Effector memory CD8-positive, alpha-beta T cell (primary cell): ENCODE measurements around the gene ASTN1.
"Not testable (repeated sequence)": the region's sequence is repeated elsewhere in the genome, so short reads cannot be mapped to it uniquely, and the experiment has no call there.

Experiments
- ATAC-seq: fragments of 150-1000 bp; cut with Tn5 transposase; replicated peaks from 2 replicates; pipeline ENCODE4 v1.10.0; 2021; ENCODE audit warnings: mild to moderate bottlenecking, moderate library complexity
- DNase-seq, 3 experiments: peaks; one replicate each; pipeline ENCODE4 v3.0.0; 2021
- H3K27ac Mint-ChIP-seq, 2 donors: one replicate each; pipeline ENCODE4 v1.8.0; 2022; ENCODE audit warnings: mild to moderate bottlenecking in 2 of 2, mixed read lengths in 2 of 2, moderate library complexity in 2 of 2
- H3K27me3 Mint-ChIP-seq, 2 donors: one replicate each; pipeline ENCODE4 v1.8.0; 2022; ENCODE audit warnings: mixed read lengths in 2 of 2
- H3K36me3 Mint-ChIP-seq: one replicate; pipeline ENCODE4 v1.8.0; 2022; ENCODE audit warnings: mild to moderate bottlenecking, moderate library complexity, mixed read lengths; ENCODE audit not compliant: insufficient read depth
- H3K4me1 Mint-ChIP-seq, 2 donors: one replicate each; pipeline ENCODE4 v1.8.0; 2022; ENCODE audit warnings: low read depth in 2 of 2, mixed read lengths in 2 of 2
- H3K4me3 Mint-ChIP-seq, 2 donors: one replicate each; pipeline ENCODE4 v1.8.0; 2022; ENCODE audit warnings: mild to moderate bottlenecking in 2 of 2, mixed read lengths in 2 of 2, moderate library complexity in 2 of 2
- H3K9me3 Mint-ChIP-seq, 2 donors: one replicate each; pipeline ENCODE4 v1.8.0; 2022; ENCODE audit warnings: mixed read lengths in 2 of 2

Gene ASTN1

GRCh38 chr1:177074811-177075210 is 89.7 kb downstream of the ASTN1 start:
- not testable (repeated sequence) for H3K27me3 Mint-ChIP-seq, H3K36me3 Mint-ChIP-seq, H3K4me3 Mint-ChIP-seq, H3K27ac Mint-ChIP-seq, H3K4me1 Mint-ChIP-seq, DNase-seq, ATAC-seq, H3K9me3 Mint-ChIP-seq

GRCh38 chr1:177069490-177069889 is 95.0 kb downstream of the ASTN1 start:
- no peak for ATAC-seq
- no peak overlapping the region for H3K4me3 Mint-ChIP-seq
- no peak overlapping the region for H3K27ac Mint-ChIP-seq
- peaks cover 0 to 4% of the 10 kb centered on the region in 2 donors for H3K9me3 Mint-ChIP-seq
- no peaks in the 10 kb centered on the region for H3K36me3 Mint-ChIP-seq
- DNase-seq = no peak
- H3K27me3 Mint-ChIP-seq = no peaks in the 10 kb centered on the region
- no peaks in the 10 kb centered on the region for H3K4me1 Mint-ChIP-seq

GRCh38 chr1:177067752-177068410 is 96.6 kb downstream of the ASTN1 start:
- no peak overlapping the region for H3K27ac Mint-ChIP-seq
- no peak for ATAC-seq
- H3K4me1 Mint-ChIP-seq = no peaks in the 10 kb centered on the region
- peaks cover 5% of the 10 kb centered on the region in 2 donors for H3K9me3 Mint-ChIP-seq
- DNase-seq = no peak
- no peaks in the 10 kb centered on the region for H3K36me3 Mint-ChIP-seq
- H3K4me3 Mint-ChIP-seq = no peak overlapping the region
- H3K27me3 Mint-ChIP-seq = no peaks in the 10 kb centered on the region

- DNase-seq (no peak), ATAC-seq (no peak)
- Mint-ChIP-seq H3K4me1 (no peaks in the 10 kb centered on the region), H3K27ac (no peak overlapping the region), H3K27me3 (no peaks in the 10 kb centered on the region), H3K9me3 (peaks cover 3 to 5% of the 10 kb centered on the region in 2 donors), H3K4me3 (no peak overlapping the region), H3K36me3 (no peaks in the 10 kb centered on the region)
These were observed 99.1 kb downstream of the ASTN1 start for GRCh38 chr1:177065430-177065829.

- Mint-ChIP-seq H3K27me3 (no peaks in the 10 kb centered on the region), H3K4me3 (no peak overlapping the region), H3K27ac (no peak overlapping the region), H3K36me3 (no peaks in the 10 kb centered on the region), H3K4me1 (no peaks in the 10 kb centered on the region), H3K9me3 (peaks cover 3 to 11% of the 10 kb centered on the region in 2 donors)
- DNase-seq (no peak), ATAC-seq (no peak)
These were observed 100.9 kb downstream of the ASTN1 start for GRCh38 chr1:177063648-177064047.

GRCh38 chr1:177054542-177054941 is 110.0 kb downstream of the ASTN1 start:
- Mint-ChIP-seq H3K27ac (no peak overlapping the region), H3K4me1 (no peaks in the 10 kb centered on the region), H3K36me3 (no peaks in the 10 kb centered on the region), H3K27me3 (no peaks in the 10 kb centered on the region), H3K9me3 (peaks cover 6 to 9% of the 10 kb centered on the region in 2 donors), H3K4me3 (no peak overlapping the region)
- DNase-seq = no peak
- ATAC-seq = no peak

- ATAC-seq = no peak
- H3K4me1 Mint-ChIP-seq = no peaks in the 10 kb centered on the region
These were observed 110.9 kb downstream of the ASTN1 start for GRCh38 chr1:177053648-177054047.

GRCh38 chr1:177048314-177049069 is 116.0 kb downstream of the ASTN1 start:
- no peaks in the 10 kb centered on the region for H3K4me1 Mint-ChIP-seq
- no peaks in the 10 kb centered on the region for H3K36me3 Mint-ChIP-seq
- H3K27ac Mint-ChIP-seq = no peak overlapping the region
- no peak for ATAC-seq
- no peak for DNase-seq
- H3K9me3 Mint-ChIP-seq = peaks cover 5 to 16% of the 10 kb centered on the region in 2 donors
- no peak overlapping the region for H3K4me3 Mint-ChIP-seq
- no peaks in the 10 kb centered on the region for H3K27me3 Mint-ChIP-seq

More at GRCh38 chr1:177053648-177054047, 110.9 kb downstream of the ASTN1 start:
- no peak overlapping the region for H3K27ac Mint-ChIP-seq
- no peaks in the 10 kb centered on the region for H3K36me3 Mint-ChIP-seq
- peaks cover 0 to 9% of the 10 kb centered on the region in 2 donors for H3K9me3 Mint-ChIP-seq
- no peak for DNase-seq
- H3K4me3 Mint-ChIP-seq = no peak overlapping the region
- no peaks in the 10 kb centered on the region for H3K27me3 Mint-ChIP-seq

- no peaks in the 10 kb centered on the region for H3K36me3 Mint-ChIP-seq
These were observed 119.4 kb downstream of the ASTN1 start for GRCh38 chr1:177045151-177045550.

GRCh38 chr1:177044390-177044789 is 120.1 kb downstream of the ASTN1 start:
- Mint-ChIP-seq H3K27ac (no peak overlapping the region), H3K27me3 (no peaks in the 10 kb centered on the region), H3K36me3 (no peaks in the 10 kb centered on the region), H3K9me3 (peaks cover 3 to 16% of the 10 kb centered on the region in 2 donors), H3K4me1 (no peaks in the 10 kb centered on the region), H3K4me3 (no peak overlapping the region)
- no peak for ATAC-seq
- DNase-seq = no peak

More at GRCh38 chr1:177045151-177045550, 119.4 kb downstream of the ASTN1 start:
- ATAC-seq (no peak), DNase-seq (no peak)
- Mint-ChIP-seq H3K9me3 (peaks cover 1 to 16% of the 10 kb centered on the region in 2 donors), H3K4me1 (no peaks in the 10 kb centered on the region), H3K27me3 (no peaks in the 10 kb centered on the region), H3K4me3 (no peak overlapping the region), H3K27ac (no peak overlapping the region)

- no peak overlapping the region for H3K4me3 Mint-ChIP-seq
- no peak for DNase-seq
- peaks cover 3 to 16% of the 10 kb centered on the region in 2 donors for H3K9me3 Mint-ChIP-seq
- H3K36me3 Mint-ChIP-seq = no peaks in the 10 kb centered on the region
- H3K27me3 Mint-ChIP-seq = no peaks in the 10 kb centered on the region
- no peak for ATAC-seq
- H3K4me1 Mint-ChIP-seq = no peaks in the 10 kb centered on the region
- H3K27ac Mint-ChIP-seq = no peak overlapping the region
These were observed 120.9 kb downstream of the ASTN1 start for GRCh38 chr1:177043597-177043996.

GRCh38 chr1:177035586-177035985 is 128.9 kb downstream of the ASTN1 start:
- ATAC-seq = no peak
- DNase-seq = no peak
- Mint-ChIP-seq H3K27me3 (no peaks in the 10 kb centered on the region), H3K4me3 (no peak overlapping the region), H3K27ac (no peak overlapping the region), H3K36me3 (no peaks in the 10 kb centered on the region), H3K9me3 (peaks cover 0 to 3% of the 10 kb centered on the region in 2 donors), H3K4me1 (no peaks in the 10 kb centered on the region)

- H3K4me3 Mint-ChIP-seq = no peak overlapping the region
These were observed 130.9 kb downstream of the ASTN1 start for GRCh38 chr1:177033628-177034027.

GRCh38 chr1:177032434-177032833 is 132.1 kb downstream of the ASTN1 start:
- Mint-ChIP-seq H3K4me1 (no peaks in the 10 kb centered on the region), H3K27me3 (no peaks in the 10 kb centered on the region), H3K4me3 (no peak overlapping the region), H3K27ac (no peak overlapping the region), H3K36me3 (no peaks in the 10 kb centered on the region), H3K9me3 (peaks cover 0 to 1% of the 10 kb centered on the region in 2 donors)
- DNase-seq = no peak
- no peak for ATAC-seq

More at GRCh38 chr1:177033628-177034027, 130.9 kb downstream of the ASTN1 start:
- no peaks in the 10 kb centered on the region for H3K27me3 Mint-ChIP-seq
- ATAC-seq = no peak
- no peaks in the 10 kb centered on the region for H3K4me1 Mint-ChIP-seq
- DNase-seq = no peak
- H3K27ac Mint-ChIP-seq = no peak overlapping the region
- H3K36me3 Mint-ChIP-seq = no peaks in the 10 kb centered on the region
- H3K9me3 Mint-ChIP-seq = no peaks in the 10 kb centered on the region
